Neural crest cell (in vitro differentiated cells): ENCODE data around the gene DNAH17. TPM values are rescaled to one million over a fixed set of nuclear protein-coding genes. Genes with fewer than 3 reads are reported as not detected.

Experiments
- DNase-seq: peaks from one replicate; pipeline ENCODE4 v3.0.0; 2021; ENCODE audit warnings: low read depth, mixed read lengths, low spot score
- H3K27ac Mint-ChIP-seq: one replicate; pipeline ENCODE4 v1.8.0; 2021; ENCODE audit warnings: mild to moderate bottlenecking, mixed read lengths; ENCODE audit not compliant: unreplicated experiment
- H3K27me3 Mint-ChIP-seq: 2 replicates; pipeline ENCODE4 v1.8.0; 2021; ENCODE audit warnings: low read depth, mild to moderate bottlenecking, mixed read lengths
- H3K36me3 Mint-ChIP-seq: 2 replicates; pipeline ENCODE4 v1.8.0; 2021; ENCODE audit warnings: low read depth, mild to moderate bottlenecking, mixed read lengths
- H3K4me1 Mint-ChIP-seq: 2 replicates; pipeline ENCODE4 v1.8.0; 2021; ENCODE audit warnings: mixed read lengths
- H3K4me3 Mint-ChIP-seq: one replicate; pipeline ENCODE4 v1.8.0; 2021; ENCODE audit warnings: mild to moderate bottlenecking, mixed read lengths
- H3K9me3 Mint-ChIP-seq: 2 replicates; pipeline ENCODE4 v1.8.0; 2021; ENCODE audit warnings: mixed read lengths
- total RNA-seq: library from RNA; stranded (reverse); gene quantifications from 2 replicates; pipeline ENCODE4 v1.2.1, GENCODE V29; 2021
- TF ChIP-seq, protein P1 (sequence below): fragments of 200-600 bp; sonication (generic); conservative IDR thresholded peaks from 2 replicates; pipeline ENCODE4 v1.5.0; 2021; ENCODE audit warnings: antibody characterized with exemption, mild to moderate bottlenecking

The DNAH17 gene
- total RNA-seq, 1 donor from 2014 or later: 0.09 TPM

DNA sequence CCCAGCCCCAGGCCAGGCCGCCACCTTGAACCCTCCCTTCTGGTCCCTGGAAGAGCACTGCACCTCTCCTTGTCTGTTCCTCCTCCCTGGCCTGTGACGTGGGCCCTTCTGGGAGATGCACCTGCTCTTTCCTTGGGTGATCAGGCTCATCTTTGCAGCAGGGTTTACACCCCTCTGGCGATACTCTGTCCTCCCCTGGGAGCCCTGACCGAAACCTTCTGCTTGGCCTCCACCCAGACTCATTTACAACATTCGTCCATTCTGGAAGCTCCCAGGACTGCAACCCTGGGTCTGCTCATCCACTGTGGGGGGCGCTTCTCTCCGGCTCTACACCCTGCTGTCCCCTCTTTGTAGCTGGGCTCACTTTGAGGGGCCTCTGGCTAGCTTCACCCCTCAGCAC is 125.4 kb downstream of the DNAH17 start:
- no peaks in the 10 kb centered on the region for H3K36me3 Mint-ChIP-seq
- H3K4me1 Mint-ChIP-seq: no peaks in the 10 kb centered on the region
- H3K27ac Mint-ChIP-seq: no peak overlapping the region
- TF ChIP-seq, protein P1, sequence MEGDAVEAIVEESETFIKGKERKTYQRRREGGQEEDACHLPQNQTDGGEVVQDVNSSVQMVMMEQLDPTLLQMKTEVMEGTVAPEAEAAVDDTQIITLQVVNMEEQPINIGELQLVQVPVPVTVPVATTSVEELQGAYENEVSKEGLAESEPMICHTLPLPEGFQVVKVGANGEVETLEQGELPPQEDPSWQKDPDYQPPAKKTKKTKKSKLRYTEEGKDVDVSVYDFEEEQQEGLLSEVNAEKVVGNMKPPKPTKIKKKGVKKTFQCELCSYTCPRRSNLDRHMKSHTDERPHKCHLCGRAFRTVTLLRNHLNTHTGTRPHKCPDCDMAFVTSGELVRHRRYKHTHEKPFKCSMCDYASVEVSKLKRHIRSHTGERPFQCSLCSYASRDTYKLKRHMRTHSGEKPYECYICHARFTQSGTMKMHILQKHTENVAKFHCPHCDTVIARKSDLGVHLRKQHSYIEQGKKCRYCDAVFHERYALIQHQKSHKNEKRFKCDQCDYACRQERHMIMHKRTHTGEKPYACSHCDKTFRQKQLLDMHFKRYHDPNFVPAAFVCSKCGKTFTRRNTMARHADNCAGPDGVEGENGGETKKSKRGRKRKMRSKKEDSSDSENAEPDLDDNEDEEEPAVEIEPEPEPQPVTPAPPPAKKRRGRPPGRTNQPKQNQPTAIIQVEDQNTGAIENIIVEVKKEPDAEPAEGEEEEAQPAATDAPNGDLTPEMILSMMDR: no peak
- peaks cover 3% of the 10 kb centered on the region for H3K9me3 Mint-ChIP-seq
- no peak for DNase-seq
- no peaks in the 10 kb centered on the region for H3K27me3 Mint-ChIP-seq
- H3K4me3 Mint-ChIP-seq: no peak overlapping the region

DNA sequence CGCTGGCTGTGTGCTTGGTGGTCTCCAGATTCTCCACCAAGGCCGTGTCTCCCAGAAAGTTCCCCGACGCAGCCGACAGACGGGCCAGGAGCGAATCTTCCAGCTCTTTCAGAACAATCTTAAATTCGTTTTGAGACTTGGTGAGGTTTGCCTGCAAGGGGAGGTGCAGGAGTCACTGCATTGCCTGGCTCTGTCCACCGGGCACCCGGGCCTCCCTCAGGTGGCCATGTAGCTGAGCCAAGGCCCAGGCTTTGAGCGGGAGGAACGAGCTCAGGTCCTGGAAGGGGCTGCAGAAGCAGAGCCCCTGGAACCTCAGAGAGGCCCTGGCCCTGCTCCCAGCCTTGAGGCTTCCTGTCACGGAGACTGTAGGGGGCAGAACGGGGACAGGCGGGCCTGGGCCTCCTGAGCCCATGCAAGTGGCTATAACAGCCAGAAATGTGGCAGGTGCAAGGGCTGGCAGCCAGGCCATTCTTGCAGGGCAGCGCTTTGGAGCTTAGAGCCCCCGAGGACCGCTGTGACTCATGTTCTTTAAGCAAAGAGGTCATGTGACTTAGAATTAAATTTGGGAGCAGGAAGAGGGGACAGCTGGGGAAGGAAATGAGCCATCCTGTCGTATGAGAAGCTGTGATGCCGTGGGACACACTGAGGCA is 126.4 kb downstream of the DNAH17 start:
- H3K27me3 Mint-ChIP-seq: no peaks in the 10 kb centered on the region
- no peaks in the 10 kb centered on the region for H3K36me3 Mint-ChIP-seq
- H3K9me3 Mint-ChIP-seq: peaks cover 3% of the 10 kb centered on the region
- TF ChIP-seq, protein P1: no peak
- no peak overlapping the region for H3K4me3 Mint-ChIP-seq
- H3K27ac Mint-ChIP-seq: peak overlapping the region; percentile 13
- DNase-seq: no peak
- H3K4me1 Mint-ChIP-seq: no peaks in the 10 kb centered on the region

DNA sequence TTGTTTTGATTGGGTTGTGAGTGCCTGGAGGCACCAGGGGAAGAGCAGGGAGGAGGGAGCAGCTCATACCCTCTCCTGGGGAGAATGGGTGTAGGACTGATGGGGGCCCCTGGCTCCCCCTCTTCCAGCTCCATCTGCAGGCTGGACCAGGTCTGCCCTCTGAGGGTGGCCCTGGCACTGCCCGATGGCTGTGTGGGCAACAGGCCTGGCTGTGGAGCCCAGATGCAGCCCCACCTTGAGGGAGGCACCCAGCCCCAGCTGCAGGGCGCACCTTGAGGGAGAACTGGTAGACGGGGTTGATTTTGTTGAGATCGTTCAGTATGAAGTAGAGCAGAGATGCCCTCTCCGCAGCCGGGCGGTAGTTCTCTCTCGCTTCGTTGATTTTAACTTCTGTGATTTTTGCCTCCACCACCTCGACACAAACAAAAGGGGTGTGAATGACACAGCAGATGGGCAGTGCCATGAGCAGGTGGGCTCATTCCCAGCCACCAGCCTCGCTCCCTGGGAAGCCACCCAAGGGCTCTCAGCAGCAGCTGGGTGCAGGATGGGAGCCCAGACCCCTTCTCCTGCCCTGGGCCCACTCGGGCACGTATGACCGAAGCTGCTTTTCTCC is 127.1 kb downstream of the DNAH17 start:
- no peak overlapping the region for H3K4me3 Mint-ChIP-seq
- H3K36me3 Mint-ChIP-seq: no peaks in the 10 kb centered on the region
- H3K27ac Mint-ChIP-seq: no peak overlapping the region
- H3K27me3 Mint-ChIP-seq: no peaks in the 10 kb centered on the region
- DNase-seq: no peak
- peaks cover 3% of the 10 kb centered on the region for H3K9me3 Mint-ChIP-seq
- no peaks in the 10 kb centered on the region for H3K4me1 Mint-ChIP-seq
- TF ChIP-seq, protein P1: no peak

DNA sequence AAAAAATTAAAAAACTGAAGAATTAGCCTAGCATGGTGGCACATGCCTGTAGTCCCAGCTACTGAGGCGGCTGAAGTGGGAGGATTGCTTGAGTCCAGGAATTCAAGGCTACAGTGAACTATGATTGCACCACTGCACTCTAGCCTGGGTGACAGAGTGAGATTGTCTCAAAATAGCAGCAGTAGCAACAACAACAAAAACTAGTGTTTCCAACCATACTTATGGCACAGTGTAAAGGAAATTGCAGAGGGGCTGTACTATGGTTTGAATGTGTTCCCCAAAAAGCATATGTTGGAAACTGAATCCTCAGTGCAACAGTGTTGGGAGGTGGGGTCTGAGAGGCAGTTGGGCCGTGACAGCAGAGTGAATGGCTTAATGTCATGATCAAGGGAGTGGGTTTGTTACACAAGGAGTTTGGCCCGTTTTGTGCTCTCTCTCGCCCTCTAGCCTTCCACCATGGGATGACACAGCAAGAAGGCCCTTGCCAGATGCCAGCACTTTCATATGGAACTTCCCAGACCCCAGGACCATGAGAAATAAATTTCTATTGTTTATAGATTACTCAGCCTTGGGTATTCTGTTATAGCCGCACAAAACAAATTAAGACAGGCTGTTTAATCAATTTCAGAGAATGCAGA is 128.7 kb downstream of the DNAH17 start:
- H3K27me3 Mint-ChIP-seq: no peaks in the 10 kb centered on the region
- no peak overlapping the region for H3K27ac Mint-ChIP-seq
- H3K4me1 Mint-ChIP-seq: no peaks in the 10 kb centered on the region
- no peaks in the 10 kb centered on the region for H3K36me3 Mint-ChIP-seq
- no peak overlapping the region for H3K4me3 Mint-ChIP-seq
- no peak for DNase-seq
- H3K9me3 Mint-ChIP-seq: peaks cover 3% of the 10 kb centered on the region
- TF ChIP-seq, protein P1: peak; percentile 35

DNA sequence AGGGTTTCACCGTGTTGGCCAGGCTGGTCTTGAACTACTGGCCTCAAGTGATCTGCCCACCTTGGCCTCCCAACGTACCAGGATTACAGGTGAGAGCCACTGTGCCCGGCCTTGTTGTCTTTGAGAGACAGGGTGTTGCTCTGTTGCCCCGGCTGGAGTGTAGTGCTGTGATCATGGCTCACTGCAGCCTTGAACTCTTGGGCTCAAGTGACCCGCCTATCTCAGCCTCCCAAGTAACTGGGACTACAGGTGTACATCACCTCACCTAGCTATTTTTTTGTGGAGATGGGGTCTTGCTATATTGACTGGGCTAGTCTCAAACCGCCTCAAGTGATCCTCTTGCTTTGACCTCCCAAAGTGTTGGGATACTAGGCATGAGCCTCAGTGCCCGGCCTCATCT is 130.4 kb downstream of the DNAH17 start:
- no peak for DNase-seq
- no peaks in the 10 kb centered on the region for H3K27me3 Mint-ChIP-seq
- H3K4me1 Mint-ChIP-seq: peaks cover 3% of the 10 kb centered on the region
- TF ChIP-seq, protein P1: no peak
- H3K4me3 Mint-ChIP-seq: no peak overlapping the region
- no peak overlapping the region for H3K27ac Mint-ChIP-seq
- no peaks in the 10 kb centered on the region for H3K36me3 Mint-ChIP-seq
- H3K9me3 Mint-ChIP-seq: peaks cover 3% of the 10 kb centered on the region
